GM06990 (cell line): Measurements from ENCODE around the gene TBC1D8.
A peak's percentile ranks its signal among the peaks of the same experiment; 100 is the strongest.

Source experiments
- DNase-seq: peaks from one replicate; pipeline ENCODE4 v3.0.0-alpha.2; 2011; ENCODE audit not compliant: insufficient read length; ENCODE audit errors: extremely low read depth
- H3K27me3 ChIP-seq: replicated peaks from 2 replicates; pipeline ENCODE4 v1.6.0; 2011; ENCODE audit warnings: low read length; ENCODE audit not compliant: control insufficient read depth, insufficient read depth
- H3K36me3 ChIP-seq: 2 replicates; pipeline ENCODE4 v1.5.1; 2011; ENCODE audit warnings: low read length; ENCODE audit not compliant: control insufficient read depth, insufficient read depth
- H3K4me3 ChIP-seq: replicated peaks from 2 replicates; pipeline ENCODE4 v1.5.1; 2011; ENCODE audit warnings: low read depth, mild to moderate bottlenecking, control low read depth, low read length
- CTCF ChIP-seq: IDR thresholded peaks from 2 replicates; pipeline ENCODE4 v1.5.1; 2011; ENCODE audit warnings: low read length, control low read depth, mild to moderate bottlenecking, inconsistent platforms; ENCODE audit not compliant: insufficient read depth, poor library complexity, severe bottlenecking

TBC1D8 gene

GRCh38 chr2:101001691-101002561 is 149.3 kb downstream of the TBC1D8 start, which contains the start of gene RPL31:
RPL31 (plus strand) TSS chr2:101002289; CDS start chr2:101002702, 413 bp downstream.
- Histone ChIP-seq H3K27me3 (no peaks in the 10 kb centered on the region; the same call in 1 of the 2 replicates), H3K4me3 (peak within 1 kb of the TSS; percentile 99), H3K36me3 (peaks cover 18% of the 10 kb centered on the region)
- DNase-seq, result peak; percentile 90
- no peak for TF ChIP-seq CTCF

- TF ChIP-seq CTCF, result no peak
- DNase-seq, result no peak
- H3K27me3 ChIP-seq, result no peaks in the 10 kb centered on the region; the same call in 1 of the 2 replicates
- peaks cover 10% of the 10 kb centered on the region for H3K36me3 ChIP-seq
- H3K4me3 ChIP-seq, result no peak overlapping the region
Observed at GRCh38 chr2:100999995-101000394, 151.2 kb downstream of the TBC1D8 start.

GRCh38 chr2:100998235-100998573 is 153.0 kb downstream of the TBC1D8 start:
- no peak overlapping the region for H3K4me3 ChIP-seq
- no peaks in the 10 kb centered on the region for H3K36me3 ChIP-seq
- no peaks in the 10 kb centered on the region; the same call in 1 of the 2 replicates for H3K27me3 ChIP-seq
- TF ChIP-seq CTCF, result no peak
- DNase-seq, result no peak

- no peak for TF ChIP-seq CTCF
- Histone ChIP-seq H3K36me3 (no peaks in the 10 kb centered on the region), H3K27me3 (no peaks in the 10 kb centered on the region; the same call in 1 of the 2 replicates), H3K4me3 (no peak overlapping the region)
- no peak for DNase-seq
Observed at GRCh38 chr2:100997509-100998234, 153.5 kb downstream of the TBC1D8 start.

GRCh38 chr2:100995309-100996075 is 155.7 kb downstream of the TBC1D8 start:
- H3K4me3 ChIP-seq, result no peak overlapping the region
- TF ChIP-seq CTCF, result no peak
- DNase-seq, result no peak
- no peaks in the 10 kb centered on the region for H3K36me3 ChIP-seq
- H3K27me3 ChIP-seq, result no peaks in the 10 kb centered on the region; the same call in none of the 2 replicates
